ENCODE measurements around the gene CHST2. TPM values are rescaled to one million over a fixed set of nuclear protein-coding genes. Genes with fewer than 3 reads are reported as not detected.

The CHST2 gene
- total and polyA plus RNA-seq, 9 donors = 1.2 to 8.0 (median 5.6) TPM

DNA sequence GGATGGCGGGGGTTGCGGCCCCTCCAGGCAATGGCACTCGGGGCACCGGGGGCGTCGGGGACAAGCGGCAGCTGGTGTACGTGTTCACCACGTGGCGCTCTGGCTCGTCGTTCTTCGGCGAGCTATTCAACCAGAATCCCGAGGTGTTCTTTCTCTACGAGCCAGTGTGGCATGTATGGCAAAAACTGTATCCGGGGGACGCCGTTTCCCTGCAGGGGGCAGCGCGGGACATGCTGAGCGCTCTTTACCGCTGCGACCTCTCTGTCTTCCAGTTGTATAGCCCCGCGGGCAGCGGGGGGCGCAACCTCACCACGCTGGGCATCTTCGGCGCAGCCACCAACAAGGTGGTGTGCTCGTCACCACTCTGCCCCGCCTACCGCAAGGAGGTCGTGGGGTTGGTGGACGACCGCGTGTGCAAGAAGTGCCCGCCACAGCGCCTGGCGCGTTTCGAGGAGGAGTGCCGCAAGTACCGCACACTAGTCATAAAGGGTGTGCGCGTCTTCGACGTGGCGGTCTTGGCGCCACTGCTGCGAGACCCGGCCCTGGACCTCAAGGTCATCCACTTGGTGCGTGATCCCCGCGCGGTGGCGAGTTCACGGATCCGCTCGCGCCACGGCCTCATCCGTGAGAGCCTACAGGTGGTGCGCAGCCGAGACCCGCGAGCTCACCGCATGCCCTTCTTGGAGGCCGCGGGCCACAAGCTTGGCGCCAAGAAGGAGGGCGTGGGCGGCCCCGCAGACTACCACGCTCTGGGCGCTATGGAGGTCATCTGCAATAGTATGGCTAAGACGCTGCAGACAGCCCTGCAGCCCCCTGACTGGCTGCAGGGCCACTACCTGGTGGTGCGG is 1.9 kb downstream of the CHST2 start:
- peak overlapping the region; percentile 55 for H3K4me3 ChIP-seq
- H3K27me3 ChIP-seq = no peaks in the 10 kb centered on the region
- WGBS, 3 donors = 57 to 63% (median 59%) methylated on average over 79 of the region's 79 CpGs
- no peak overlapping the region for H3K27ac ChIP-seq
- intact Hi-C loops (cut with DNase I) = no loop called here
- no peaks in the 10 kb centered on the region for H3K36me3 ChIP-seq
- H3K9me3 ChIP-seq = no peaks in the 10 kb centered on the region
- peak in 4 of 5 donors; percentile 19 to 67 (median 34) for DNase-seq
- TF ChIP-seq, protein P1, sequence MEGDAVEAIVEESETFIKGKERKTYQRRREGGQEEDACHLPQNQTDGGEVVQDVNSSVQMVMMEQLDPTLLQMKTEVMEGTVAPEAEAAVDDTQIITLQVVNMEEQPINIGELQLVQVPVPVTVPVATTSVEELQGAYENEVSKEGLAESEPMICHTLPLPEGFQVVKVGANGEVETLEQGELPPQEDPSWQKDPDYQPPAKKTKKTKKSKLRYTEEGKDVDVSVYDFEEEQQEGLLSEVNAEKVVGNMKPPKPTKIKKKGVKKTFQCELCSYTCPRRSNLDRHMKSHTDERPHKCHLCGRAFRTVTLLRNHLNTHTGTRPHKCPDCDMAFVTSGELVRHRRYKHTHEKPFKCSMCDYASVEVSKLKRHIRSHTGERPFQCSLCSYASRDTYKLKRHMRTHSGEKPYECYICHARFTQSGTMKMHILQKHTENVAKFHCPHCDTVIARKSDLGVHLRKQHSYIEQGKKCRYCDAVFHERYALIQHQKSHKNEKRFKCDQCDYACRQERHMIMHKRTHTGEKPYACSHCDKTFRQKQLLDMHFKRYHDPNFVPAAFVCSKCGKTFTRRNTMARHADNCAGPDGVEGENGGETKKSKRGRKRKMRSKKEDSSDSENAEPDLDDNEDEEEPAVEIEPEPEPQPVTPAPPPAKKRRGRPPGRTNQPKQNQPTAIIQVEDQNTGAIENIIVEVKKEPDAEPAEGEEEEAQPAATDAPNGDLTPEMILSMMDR (IDR thresholded peaks at IDR 0.05) = no peak
- H3K4me1 ChIP-seq (ENCODE audit: insufficient read depth) = no peaks in the 10 kb centered on the region

DNA sequence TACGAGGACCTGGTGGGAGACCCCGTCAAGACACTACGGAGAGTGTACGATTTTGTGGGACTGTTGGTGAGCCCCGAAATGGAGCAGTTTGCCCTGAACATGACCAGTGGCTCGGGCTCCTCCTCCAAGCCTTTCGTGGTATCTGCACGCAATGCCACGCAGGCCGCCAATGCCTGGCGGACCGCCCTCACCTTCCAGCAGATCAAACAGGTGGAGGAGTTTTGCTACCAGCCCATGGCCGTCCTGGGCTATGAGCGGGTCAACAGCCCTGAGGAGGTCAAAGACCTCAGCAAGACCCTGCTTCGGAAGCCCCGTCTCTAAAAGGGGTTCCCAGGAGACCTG is 2.5 kb downstream of the CHST2 start:
- TF ChIP-seq POLR2A (IDR thresholded peaks at IDR 0.05) (no peak), EP300 (IDR thresholded peaks at IDR 0.05) (no peak)
- TF ChIP-seq, protein P1 (IDR thresholded peaks at IDR 0.05) = no peak
- Histone ChIP-seq H3K4me1 (ENCODE audit: insufficient read depth) (no peaks in the 10 kb centered on the region), H3K27ac (no peak overlapping the region), H3K9me3 (no peaks in the 10 kb centered on the region), H3K36me3 (no peaks in the 10 kb centered on the region), H3K27me3 (no peaks in the 10 kb centered on the region), H3K4me3 (no peak overlapping the region)
- intact Hi-C loops (cut with DNase I) = no loop called here
- WGBS, 3 donors = 91 to 97% (median 93%) methylated on average over 16 of the region's 16 CpGs
- peak in 1 of 5 donors; percentile 16 for DNase-seq

DNA sequence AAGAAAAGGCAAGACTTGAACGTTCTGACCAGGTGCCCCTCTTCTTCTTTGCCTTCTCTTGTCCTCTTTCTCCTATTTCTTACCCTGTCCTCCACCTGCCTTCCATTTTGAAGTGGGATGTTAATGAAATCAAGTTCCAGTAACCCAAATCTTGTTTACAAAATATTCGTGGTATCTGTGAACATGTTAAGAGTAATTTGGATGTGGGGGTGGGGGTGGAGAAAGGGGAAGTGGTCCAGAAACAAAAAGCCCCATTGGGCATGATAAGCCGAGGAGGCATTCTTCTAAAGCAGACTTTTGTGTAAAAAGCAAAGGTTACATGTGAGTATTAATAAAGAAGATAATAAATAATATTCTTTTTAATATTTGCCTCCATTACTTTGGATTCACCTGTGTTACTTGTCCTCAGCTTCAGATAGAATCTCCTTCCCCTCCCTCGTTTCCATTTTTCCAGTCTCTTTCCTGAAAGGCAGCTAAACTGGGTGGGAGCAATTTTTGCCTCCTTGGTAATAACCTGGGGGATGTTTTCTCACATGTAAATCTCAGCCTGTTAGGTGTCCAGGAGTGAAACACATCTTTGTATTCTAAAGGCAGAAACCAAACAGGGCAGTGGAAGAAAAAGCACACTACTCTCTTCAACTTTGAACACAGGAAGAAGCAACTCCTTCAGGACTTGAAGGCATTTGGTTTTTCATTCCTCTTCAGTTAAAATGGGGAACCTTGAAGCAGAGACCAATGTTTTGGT is 3.2 kb downstream of the CHST2 start:
- no peaks in the 10 kb centered on the region for H3K9me3 ChIP-seq
- no peaks in the 10 kb centered on the region for H3K27me3 ChIP-seq
- H3K27ac ChIP-seq = no peak overlapping the region
- intact Hi-C loops (cut with DNase I) = no loop called here
- no peaks in the 10 kb centered on the region for H3K4me1 ChIP-seq (ENCODE audit: insufficient read depth)
- TF ChIP-seq, protein P1 (IDR thresholded peaks at IDR 0.05) = no peak
- TF ChIP-seq POLR2A (IDR thresholded peaks at IDR 0.05) (no peak), EP300 (IDR thresholded peaks at IDR 0.05) (no peak)
- DNase-seq = no peak
- no peak overlapping the region for H3K4me3 ChIP-seq
- 51 to 59% (median 56%) methylated on average over 4 of the region's 4 CpGs for WGBS, 3 donors
- no peaks in the 10 kb centered on the region for H3K36me3 ChIP-seq

DNA sequence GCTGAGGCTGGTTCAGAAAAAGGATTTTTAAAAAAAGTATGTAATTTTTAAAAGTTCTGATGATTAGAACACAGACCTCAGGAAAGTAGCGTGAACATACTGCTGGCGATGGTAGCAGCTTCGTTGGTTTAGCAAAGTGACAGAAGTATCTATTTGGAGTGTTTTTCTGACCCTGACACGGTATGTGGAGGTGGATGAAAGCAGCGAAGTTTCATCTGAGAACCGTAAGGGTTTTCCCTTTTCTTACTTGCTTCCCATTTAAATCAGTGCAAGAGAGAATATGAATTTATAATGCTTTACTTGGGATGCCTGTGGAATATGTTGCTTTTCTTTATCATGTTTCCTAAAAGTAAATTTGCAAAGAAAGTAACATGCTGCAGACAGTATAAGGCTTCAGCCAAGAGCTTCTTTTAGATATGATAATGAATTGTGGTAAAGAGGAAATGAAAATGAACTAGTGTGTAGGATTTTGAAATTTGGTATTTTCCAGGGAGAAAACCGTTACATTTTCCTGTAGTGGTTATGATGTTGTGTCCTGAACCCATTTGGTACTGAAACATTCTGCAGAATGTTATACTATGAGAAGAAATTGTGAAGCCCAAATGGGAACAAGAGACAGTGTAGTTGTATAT is 3.9 kb downstream of the CHST2 start:
- DNase-seq = no peak
- intact Hi-C loops (cut with DNase I) = no loop called here
- no peaks in the 10 kb centered on the region for H3K9me3 ChIP-seq
- WGBS, 3 donors = 16 to 44% (median 20%) methylated on average over 7 of the region's 7 CpGs
- TF ChIP-seq, protein P1 (IDR thresholded peaks at IDR 0.05) = no peak
- TF ChIP-seq EP300 (IDR thresholded peaks at IDR 0.05) = no peak
- no peak for TF ChIP-seq POLR2A (IDR thresholded peaks at IDR 0.05)
- no peak overlapping the region for H3K27ac ChIP-seq
- no peaks in the 10 kb centered on the region for H3K27me3 ChIP-seq
- H3K4me1 ChIP-seq (ENCODE audit: insufficient read depth) = no peaks in the 10 kb centered on the region
- no peaks in the 10 kb centered on the region for H3K36me3 ChIP-seq
- no peak overlapping the region for H3K4me3 ChIP-seq

Data from ovary (tissue), 9 donors.